Colon (tissue), 2 donors: ENCODE measurements around the gene KCNMB2.

Experiments used
- FAIRE-seq: peaks from 2 replicates; lab custom pipeline; 2012; peaks lifted over from hg19 to GRCh38; lab: Jason Lieb, UNC
- donor health status: control.
- donor health status: control.

KCNMB2 gene

GRCh38 chr3:178870085-178870484 lies 333.8 kb downstream of the KCNMB2 start:
- FAIRE-seq: no peak

GRCh38 chr3:178875157-178875556 lies 338.9 kb downstream of the KCNMB2 start:
- FAIRE-seq: no peak

GRCh38 chr3:178875836-178876235 lies 339.6 kb downstream of the KCNMB2 start:
- no peak for FAIRE-seq

GRCh38 chr3:178880274-178880673 lies 344.0 kb downstream of the KCNMB2 start:
- no peak for FAIRE-seq
